Neural progenitor cell (in vitro differentiated cells): Measurements from ENCODE around the gene NUDC. TPM values are rescaled to one million over a fixed set of nuclear protein-coding genes. Genes with fewer than 3 reads are reported as not detected.

Experiments used
- DNase-seq: peaks from one replicate; pipeline ENCODE4 v3.0.0-alpha.2; 2016; ENCODE audit warnings: low spot score
- H2AFZ ChIP-seq: fragments of 200-600 bp; sonication (generic); replicated peaks from 2 replicates; pipeline ENCODE4 v1.6.1; 2016; ENCODE audit warnings: antibody characterized with exemption
- H3F3A ChIP-seq: fragments of 200-600 bp; sonication (generic); 2 replicates; pipeline ENCODE4 v1.6.1; 2016; ENCODE audit warnings: antibody characterized with exemption, low read depth
- H3K27ac ChIP-seq: fragments of 200-600 bp; sonication (generic); 2 replicates; pipeline ENCODE4 v1.5.1; 2016; ENCODE audit warnings: mild to moderate bottlenecking
- H3K27me3 ChIP-seq: fragments of 200-600 bp; sonication (generic); 2 replicates; pipeline ENCODE4 v1.6.1; 2016; ENCODE audit warnings: mild to moderate bottlenecking, moderate library complexity
- H3K36me3 ChIP-seq: fragments of 200-600 bp; sonication (generic); 2 replicates; pipeline ENCODE4 v1.5.1; 2016
- H3K4me1 ChIP-seq: fragments of 200-600 bp; sonication (generic); 2 replicates; pipeline ENCODE4 v1.6.1; 2016; ENCODE audit warnings: mixed run types
- H3K4me2 ChIP-seq: fragments of 200-600 bp; sonication (generic); 2 replicates; pipeline ENCODE4 v1.6.1; 2016
- H3K4me3 ChIP-seq: fragments of 200-600 bp; sonication (generic); 2 replicates; pipeline ENCODE4 v1.5.1; 2016
- H3K79me2 ChIP-seq: fragments of 200-600 bp; sonication (generic); 2 replicates; pipeline ENCODE4 v1.6.1; 2016; ENCODE audit warnings: low read depth
- H3K9ac ChIP-seq: fragments of 200-600 bp; sonication (generic); 2 replicates; pipeline ENCODE4 v1.6.1; 2016
- H3K9me3 ChIP-seq: fragments of 200-600 bp; sonication (generic); 2 replicates; pipeline ENCODE4 v1.5.1; 2016; ENCODE audit warnings: low read depth
- H4K20me1 ChIP-seq: fragments of 200-600 bp; sonication (generic); 2 replicates; pipeline ENCODE4 v1.6.1; 2016; ENCODE audit warnings: low read depth
- H3K27ac Mint-ChIP-seq: 3 replicates; pipeline ENCODE4 v1.8.0; 2021; ENCODE audit warnings: mixed read lengths
- H3K27me3 Mint-ChIP-seq: 2 replicates; pipeline ENCODE4 v1.8.0; 2022; ENCODE audit warnings: low read depth, mild to moderate bottlenecking, inconsistent platforms, moderate library complexity, mixed read lengths; ENCODE audit not compliant: insufficient read depth
- H3K36me3 Mint-ChIP-seq: 3 replicates; pipeline ENCODE4 v1.8.0; 2021; ENCODE audit warnings: mixed read lengths
- H3K4me1 Mint-ChIP-seq: 3 replicates; pipeline ENCODE4 v1.8.0; 2021; ENCODE audit warnings: mixed read lengths
- H3K4me3 Mint-ChIP-seq: 3 replicates; pipeline ENCODE4 v1.8.0; 2021; ENCODE audit warnings: mild to moderate bottlenecking, moderate library complexity, mixed read lengths
- H3K9me3 Mint-ChIP-seq: 3 replicates; pipeline ENCODE4 v1.8.0; 2020; ENCODE audit warnings: mixed read lengths
- EZH2 ChIP-seq: fragments of 200-600 bp; sonication (generic); IDR thresholded peaks from 2 replicates; pipeline ENCODE4 v1.6.1; 2017; ENCODE audit warnings: antibody characterized with exemption, mild to moderate bottlenecking, moderate library complexity
- EZH2phosphoT487 ChIP-seq: fragments of 200-600 bp; sonication (generic); IDR thresholded peaks from 2 replicates; pipeline ENCODE4 v1.6.1; 2017; ENCODE audit warnings: antibody characterized with exemption
- total RNA-seq: library from RNA; depleted of rRNA; stranded (reverse); fragments of >200 nt; gene quantifications from 2 replicates; pipeline ENCODE4 v1.2.3, GENCODE V29; 2015; ENCODE audit warnings: low replicate concordance
- TF ChIP-seq, protein P1 (sequence below): fragments of 200-600 bp; sonication (generic); IDR thresholded peaks from 2 replicates; pipeline ENCODE4 v1.5.1; 2017; ENCODE audit warnings: antibody characterized with exemption, mild to moderate bottlenecking

Gene NUDC
- total RNA-seq, 1 donor from 2014 or later: 28.6 TPM

DNA sequence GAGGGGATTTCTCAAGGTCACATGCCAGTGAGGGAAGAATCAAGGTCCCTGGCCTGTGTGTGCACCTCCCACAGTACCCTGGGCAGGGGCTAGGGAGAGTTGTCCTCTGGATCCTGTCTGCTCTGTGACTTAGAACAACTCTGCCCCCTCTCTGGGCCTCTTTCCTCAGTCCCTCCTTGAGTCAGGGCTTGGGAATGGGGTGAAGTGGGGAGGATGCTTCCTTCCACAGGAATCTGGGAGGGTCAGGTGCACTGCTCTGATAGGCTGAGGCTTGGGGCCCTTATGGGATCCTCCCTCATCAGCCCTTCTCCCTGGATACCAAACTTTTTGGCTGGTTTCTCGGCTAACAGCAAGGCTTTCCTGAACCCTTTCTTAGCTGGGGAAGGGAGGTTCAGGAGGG is 74.5 kb downstream of the NUDC start:
- H3K9me3 Mint-ChIP-seq: no peaks in the 10 kb centered on the region
- H3K27ac Mint-ChIP-seq: no peak overlapping the region
- H3F3A ChIP-seq: peaks cover 25% of the 10 kb centered on the region
- no peak overlapping the region for H3K4me2 ChIP-seq
- peaks cover 63% of the 10 kb centered on the region for H3K27me3 ChIP-seq
- no peaks in the 10 kb centered on the region for H3K9me3 ChIP-seq
- H4K20me1 ChIP-seq: peaks cover 8% of the 10 kb centered on the region
- H3K79me2 ChIP-seq: no peaks in the 10 kb centered on the region
- no peak for DNase-seq
- no peaks in the 10 kb centered on the region for H3K36me3 ChIP-seq
- peaks cover 21% of the 10 kb centered on the region for H3K4me1 ChIP-seq
- TF ChIP-seq EZH2phosphoT487: no peak
- TF ChIP-seq, protein P1, sequence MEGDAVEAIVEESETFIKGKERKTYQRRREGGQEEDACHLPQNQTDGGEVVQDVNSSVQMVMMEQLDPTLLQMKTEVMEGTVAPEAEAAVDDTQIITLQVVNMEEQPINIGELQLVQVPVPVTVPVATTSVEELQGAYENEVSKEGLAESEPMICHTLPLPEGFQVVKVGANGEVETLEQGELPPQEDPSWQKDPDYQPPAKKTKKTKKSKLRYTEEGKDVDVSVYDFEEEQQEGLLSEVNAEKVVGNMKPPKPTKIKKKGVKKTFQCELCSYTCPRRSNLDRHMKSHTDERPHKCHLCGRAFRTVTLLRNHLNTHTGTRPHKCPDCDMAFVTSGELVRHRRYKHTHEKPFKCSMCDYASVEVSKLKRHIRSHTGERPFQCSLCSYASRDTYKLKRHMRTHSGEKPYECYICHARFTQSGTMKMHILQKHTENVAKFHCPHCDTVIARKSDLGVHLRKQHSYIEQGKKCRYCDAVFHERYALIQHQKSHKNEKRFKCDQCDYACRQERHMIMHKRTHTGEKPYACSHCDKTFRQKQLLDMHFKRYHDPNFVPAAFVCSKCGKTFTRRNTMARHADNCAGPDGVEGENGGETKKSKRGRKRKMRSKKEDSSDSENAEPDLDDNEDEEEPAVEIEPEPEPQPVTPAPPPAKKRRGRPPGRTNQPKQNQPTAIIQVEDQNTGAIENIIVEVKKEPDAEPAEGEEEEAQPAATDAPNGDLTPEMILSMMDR: no peak
- no peak for TF ChIP-seq EZH2
- H3K27ac ChIP-seq: no peak overlapping the region
- H3K4me1 Mint-ChIP-seq: peaks cover 56% of the 10 kb centered on the region
- no peaks in the 10 kb centered on the region for H3K36me3 Mint-ChIP-seq
- peaks cover 35% of the 10 kb centered on the region for H3K27me3 Mint-ChIP-seq
- no peak overlapping the region for H3K9ac ChIP-seq
- H3K4me3 Mint-ChIP-seq: no peak overlapping the region
- H3K4me3 ChIP-seq: no peak overlapping the region
- H2AFZ ChIP-seq: no peak overlapping the region

Other genes starting within 250 kb of the NUDC start
- 43.1 and 70.6 TPM in 2 replicates for gene ARID1A, start 225.7 kb upstream of the NUDC start, total RNA-seq
- gene PIGV, start 133.8 kb upstream of the NUDC start, total RNA-seq: 19.4 and 19.7 TPM in 2 replicates
- gene ZDHHC18, start 95.1 kb upstream of the NUDC start, total RNA-seq: 30.4 and 52.2 TPM in 2 replicates
- gene SFN, start 58.6 kb upstream of the NUDC start, total RNA-seq: 0.21 and 0.99 TPM in 2 replicates
- 6.8 and 10.9 TPM in 2 replicates for gene GPN2, start 31.5 kb upstream of the NUDC start, total RNA-seq
- gene GPATCH3, start 21.3 kb upstream of the NUDC start, total RNA-seq: 6.1 and 9.6 TPM in 2 replicates
- gene NR0B2, start 7.8 kb upstream of the NUDC start, total RNA-seq: not detected in 2 replicates
- gene KDF1, start 38.7 kb downstream of the NUDC start, total RNA-seq: 1.1 TPM in 1 of 2 replicates, not detected in the other
- gene TRNP1, start 71.9 kb downstream of the NUDC start, total RNA-seq: 0.59 and 2.0 TPM in 2 replicates
- gene TENT5B, start 91.1 kb downstream of the NUDC start, total RNA-seq: 3.2 and 7.2 TPM in 2 replicates
- gene SLC9A1, start 233.4 kb downstream of the NUDC start, total RNA-seq: 1.8 and 5.7 TPM in 2 replicates